RWPE2 (cell line): ENCODE results near the gene HMCN2.

ENCODE experiments used
- ATAC-seq: fragments of 200-7000 bp; cut with Tn5 transposase; 3 replicates; pipeline ENCODE4 v1.9.1; 2021; ENCODE audit warnings: low read depth
- DNase-seq: peaks from one replicate; pipeline ENCODE4 v3.0.0-alpha.2; 2020; ENCODE audit warnings: low spot score
- H3K27ac ChIP-seq: fragments of 450-650 bp; 2 replicates; pipeline ENCODE4 v1.5.1; 2017; ENCODE audit warnings: mild to moderate bottlenecking; ENCODE audit not compliant: poor library complexity, severe bottlenecking
- H3K27me3 ChIP-seq: fragments of 250-450 bp; sonication (Bioruptor Pico); 2 replicates; pipeline ENCODE4 v1.5.1; 2021; ENCODE audit warnings: mild to moderate bottlenecking, moderate library complexity; ENCODE audit not compliant: insufficient read depth, poor library complexity, severe bottlenecking
- H3K36me3 ChIP-seq: fragments of 250-450 bp; sonication (Bioruptor Pico); 2 replicates; pipeline ENCODE4 v1.5.1; 2020; ENCODE audit warnings: low read depth, mild to moderate bottlenecking, moderate library complexity
- H3K4me1 ChIP-seq: fragments of 250-450 bp; sonication (Bioruptor Pico); 2 replicates; pipeline ENCODE4 v1.5.1; 2021; ENCODE audit warnings: mild to moderate bottlenecking, moderate library complexity; ENCODE audit not compliant: insufficient read depth, poor library complexity, severe bottlenecking
- H3K4me3 ChIP-seq: fragments of 250-450 bp; sonication (Bioruptor Pico); 2 replicates; pipeline ENCODE4 v1.5.1; 2021; ENCODE audit warnings: mild to moderate bottlenecking, moderate library complexity; ENCODE audit not compliant: severe bottlenecking
- H3K9me3 ChIP-seq: fragments of 250-450 bp; sonication (Bioruptor Pico); 2 replicates; pipeline ENCODE4 v1.5.1; 2021; ENCODE audit warnings: mild to moderate bottlenecking, moderate library complexity; ENCODE audit not compliant: severe bottlenecking
- TF ChIP-seq, protein P1 (sequence below): fragments of 450-650 bp; IDR thresholded peaks from one replicate; pipeline ENCODE4 v1.5.1; 2017; ENCODE audit warnings: mild to moderate bottlenecking, moderate library complexity; ENCODE audit not compliant: poor library complexity, severe bottlenecking

The HMCN2 gene

DNA sequence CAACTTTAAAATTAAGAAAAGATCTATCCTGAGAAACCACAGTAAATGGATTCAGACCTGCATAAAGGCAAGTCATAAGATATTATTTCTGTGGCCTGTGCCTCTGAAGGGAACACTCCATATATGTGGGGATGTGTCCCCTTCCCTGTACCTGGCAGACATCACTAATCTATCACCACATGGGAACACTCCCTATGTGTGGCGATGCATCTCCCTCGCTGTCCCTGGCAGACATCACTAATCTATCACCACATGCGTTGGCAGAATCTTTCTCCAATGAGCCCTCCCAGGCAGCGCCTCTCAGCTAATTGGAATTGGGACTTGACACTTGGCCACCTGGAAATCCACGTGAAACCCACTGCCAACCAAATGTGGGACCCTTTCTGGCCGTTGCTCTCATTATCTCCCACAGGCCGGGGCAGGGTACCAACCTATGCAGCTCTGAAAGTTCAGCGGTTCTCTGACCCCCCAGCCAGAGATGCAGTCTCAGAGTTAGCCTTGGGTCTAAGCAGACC is 154.0 kb downstream of the HMCN2 start:
- no peak for DNase-seq
- Histone ChIP-seq H3K27me3 (no peaks in the 10 kb centered on the region), H3K4me3 (no peak overlapping the region), H3K36me3 (no peaks in the 10 kb centered on the region), H3K9me3 (no peaks in the 10 kb centered on the region), H3K27ac (no peak overlapping the region), H3K4me1 (no peaks in the 10 kb centered on the region)
- no peak for ATAC-seq
- TF ChIP-seq, protein P1, sequence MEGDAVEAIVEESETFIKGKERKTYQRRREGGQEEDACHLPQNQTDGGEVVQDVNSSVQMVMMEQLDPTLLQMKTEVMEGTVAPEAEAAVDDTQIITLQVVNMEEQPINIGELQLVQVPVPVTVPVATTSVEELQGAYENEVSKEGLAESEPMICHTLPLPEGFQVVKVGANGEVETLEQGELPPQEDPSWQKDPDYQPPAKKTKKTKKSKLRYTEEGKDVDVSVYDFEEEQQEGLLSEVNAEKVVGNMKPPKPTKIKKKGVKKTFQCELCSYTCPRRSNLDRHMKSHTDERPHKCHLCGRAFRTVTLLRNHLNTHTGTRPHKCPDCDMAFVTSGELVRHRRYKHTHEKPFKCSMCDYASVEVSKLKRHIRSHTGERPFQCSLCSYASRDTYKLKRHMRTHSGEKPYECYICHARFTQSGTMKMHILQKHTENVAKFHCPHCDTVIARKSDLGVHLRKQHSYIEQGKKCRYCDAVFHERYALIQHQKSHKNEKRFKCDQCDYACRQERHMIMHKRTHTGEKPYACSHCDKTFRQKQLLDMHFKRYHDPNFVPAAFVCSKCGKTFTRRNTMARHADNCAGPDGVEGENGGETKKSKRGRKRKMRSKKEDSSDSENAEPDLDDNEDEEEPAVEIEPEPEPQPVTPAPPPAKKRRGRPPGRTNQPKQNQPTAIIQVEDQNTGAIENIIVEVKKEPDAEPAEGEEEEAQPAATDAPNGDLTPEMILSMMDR: no peak

DNA sequence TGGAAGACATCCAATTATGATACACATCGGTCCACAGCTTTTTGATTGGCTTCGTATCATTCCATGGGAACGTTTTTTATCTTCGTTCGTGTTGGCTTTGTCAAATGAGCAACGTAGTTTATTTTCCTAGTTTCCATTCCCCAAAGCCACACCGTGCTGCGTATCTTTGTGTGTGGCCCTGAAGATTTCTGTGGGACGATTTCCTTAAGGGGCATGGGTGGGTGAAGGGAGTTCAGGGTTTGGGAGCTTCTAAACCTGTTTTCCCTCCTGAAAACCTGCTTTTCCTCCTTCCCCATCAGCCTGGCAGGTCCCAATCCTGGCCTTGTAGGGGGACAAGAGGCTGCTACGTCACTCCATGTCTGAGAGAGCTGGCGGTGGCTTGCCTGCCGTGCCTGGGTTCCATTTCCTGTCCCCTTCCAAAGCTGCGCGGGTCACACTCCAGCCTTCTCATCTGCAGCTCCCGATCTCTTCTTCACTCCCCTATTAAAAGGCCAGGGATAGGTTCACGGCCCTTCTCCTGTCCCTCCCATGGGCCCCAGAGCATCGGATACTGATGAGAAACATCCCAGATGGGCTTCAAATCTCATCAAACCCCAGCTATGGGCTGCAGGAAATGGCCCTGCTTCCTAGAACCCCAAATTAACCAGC is 155.7 kb downstream of the HMCN2 start:
- Histone ChIP-seq H3K36me3 (no peaks in the 10 kb centered on the region), H3K27me3 (no peaks in the 10 kb centered on the region), H3K9me3 (no peaks in the 10 kb centered on the region), H3K27ac (no peak overlapping the region), H3K4me1 (peaks cover 4% of the 10 kb centered on the region), H3K4me3 (no peak overlapping the region)
- ATAC-seq: no peak
- DNase-seq: no peak
- TF ChIP-seq, protein P1: no peak

DNA sequence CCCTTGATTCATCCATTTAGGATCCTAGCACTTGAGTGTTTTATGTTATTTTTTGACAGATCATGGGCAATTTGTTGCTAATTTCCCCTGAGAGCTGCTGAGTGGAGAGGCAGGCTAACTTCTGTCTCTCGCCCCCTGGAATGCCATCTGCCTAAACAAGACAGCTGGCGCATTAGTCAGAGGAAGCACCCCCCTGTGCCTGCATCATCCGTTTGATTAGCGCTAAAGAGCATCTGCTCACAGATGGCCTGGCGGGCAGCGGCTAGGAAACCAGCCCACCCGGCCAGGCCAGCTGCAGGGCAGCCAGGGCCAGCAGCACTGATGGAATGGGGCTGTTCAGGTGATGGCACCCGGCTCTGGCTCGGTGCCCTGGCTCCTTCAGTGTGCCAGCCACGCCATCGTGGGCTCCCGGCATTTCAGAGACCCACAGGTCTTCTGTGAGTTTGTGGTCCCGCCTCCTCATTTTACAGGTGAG is 156.3 kb downstream of the HMCN2 start:
- no peaks in the 10 kb centered on the region for H3K9me3 ChIP-seq
- no peaks in the 10 kb centered on the region for H3K27me3 ChIP-seq
- H3K4me1 ChIP-seq: peaks cover 9% of the 10 kb centered on the region
- no peaks in the 10 kb centered on the region for H3K36me3 ChIP-seq
- no peak overlapping the region for H3K27ac ChIP-seq
- TF ChIP-seq, protein P1: no peak
- no peak overlapping the region for H3K4me3 ChIP-seq
- DNase-seq: no peak
- peak; percentile 47; the same call in 1 of the 3 replicates for ATAC-seq

DNA sequence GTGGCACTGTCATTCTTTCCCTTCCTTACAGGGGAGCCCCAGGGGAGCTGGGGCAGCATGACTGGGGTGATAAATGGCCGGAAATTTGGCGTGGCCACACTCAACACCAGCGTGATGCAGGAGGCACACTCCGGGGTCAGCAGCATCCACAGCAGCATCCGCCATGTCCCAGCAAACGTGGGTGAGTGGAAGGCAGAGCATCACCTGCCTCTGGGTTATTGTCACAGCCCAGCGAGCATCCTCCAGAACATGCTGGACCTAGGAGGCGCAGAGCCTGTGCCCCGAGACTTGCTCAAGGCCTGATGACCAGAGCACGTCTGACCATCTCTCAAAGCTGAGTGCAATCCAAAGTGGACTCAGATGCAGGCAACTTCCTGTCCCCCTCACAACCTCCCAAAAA is 157.0 kb downstream of the HMCN2 start:
- Histone ChIP-seq H3K27ac (no peak overlapping the region), H3K27me3 (no peaks in the 10 kb centered on the region), H3K9me3 (no peaks in the 10 kb centered on the region), H3K36me3 (no peaks in the 10 kb centered on the region), H3K4me1 (peaks cover 16% of the 10 kb centered on the region), H3K4me3 (no peak overlapping the region)
- DNase-seq (no peak), ATAC-seq (no peak)
- TF ChIP-seq, protein P1: no peak

DNA sequence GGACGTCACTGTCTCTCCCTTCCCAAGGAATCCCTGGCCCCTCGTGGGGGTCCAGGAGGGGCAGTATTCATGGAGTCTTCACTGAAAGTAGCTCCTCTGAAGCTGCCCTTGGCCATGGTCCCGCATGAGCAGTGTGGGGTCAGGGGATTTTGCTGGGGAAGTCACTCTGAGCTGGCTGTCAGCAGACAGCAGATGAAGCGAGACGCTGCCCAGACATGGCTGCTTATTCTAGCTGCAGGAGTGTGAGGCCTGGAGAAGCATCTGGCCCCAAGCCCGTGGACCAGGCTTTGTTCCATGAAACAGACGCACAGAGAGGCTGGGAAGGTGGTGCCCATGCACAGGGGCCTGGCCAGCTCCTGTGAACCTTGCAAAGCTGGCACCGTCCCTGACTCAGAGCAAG is 157.7 kb downstream of the HMCN2 start:
- no peaks in the 10 kb centered on the region for H3K36me3 ChIP-seq
- TF ChIP-seq, protein P1: no peak
- H3K27ac ChIP-seq: no peak overlapping the region
- ATAC-seq (no peak), DNase-seq (no peak)
- no peaks in the 10 kb centered on the region for H3K27me3 ChIP-seq
- H3K9me3 ChIP-seq: no peaks in the 10 kb centered on the region
- H3K4me1 ChIP-seq: peaks cover 17% of the 10 kb centered on the region
- no peak overlapping the region for H3K4me3 ChIP-seq
